ENCODE data around the gene ITGB3BP. TPM values are rescaled to one million over a fixed set of nuclear protein-coding genes. Genes with fewer than 3 reads are reported as not detected.

The ITGB3BP gene
- total and polyA plus RNA-seq, 2 of the 8 experiments (the other 6 are each of a cell fraction or from before 2014, with no cell fraction given), result 17.6 to 49.1 TPM

GRCh38 chr1:63509718-63510117 lies 13.3 kb downstream of the ITGB3BP start (continued):
- TF ChIP-seq EGR1 (IDR thresholded peaks at IDR 0.05; ENCODE audit: borderline replicate concordance, low read depth, low read length) (no peak), RAD21 (IDR thresholded peaks at IDR 0.05 in 1 of 2, conservative IDR thresholded peaks at IDR 0.05 in 1 of 2; ENCODE audit: low read depth in 2 of 2, low read length in 2 of 2) (no peak), RFX5 (IDR thresholded peaks at IDR 0.05; ENCODE audit: borderline replicate concordance, low read depth, low read length) (no peak)

Data from H1 (cell line).